Stimulated activated CD8-positive, alpha-beta memory T cell treated with anti-CD3 and anti-CD28 coated beads, Interleukin-7, amount 100 ng/mL, for 1 hour (primary cell): Measurements from ENCODE around the gene OR10G8.
"Not testable (repeated sequence)": the region's sequence is repeated elsewhere in the genome, so short reads cannot be mapped to it uniquely, and the experiment has no call there.

Source experiments
- DNase-seq, 2 donors: peaks; one replicate each; pipeline ENCODE4 v3.0.0-alpha.2; 2020; ENCODE audit warnings: low read depth in 2 of 2

Gene OR10G8

DNA sequence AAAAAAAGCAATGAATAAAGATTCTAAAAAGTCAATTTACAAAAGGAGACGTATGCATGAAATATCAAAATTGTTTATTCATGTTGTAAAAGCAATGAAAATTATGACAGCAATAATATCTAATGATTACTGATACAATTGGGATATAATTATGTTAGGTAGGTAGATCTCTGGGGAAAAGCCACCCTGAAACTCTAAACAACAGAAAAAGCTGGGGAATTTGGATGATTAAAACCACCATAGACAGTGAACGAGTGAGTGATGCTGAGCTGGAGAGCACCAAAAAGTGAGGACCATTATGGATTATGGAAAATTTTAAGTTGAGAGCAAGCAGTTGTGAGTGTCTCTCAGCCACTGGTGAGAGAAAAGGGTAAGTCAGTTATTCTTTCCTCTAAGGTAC lies at the start of gene OR10G8:
TSS of gene OR10G8 (plus strand) at position 301 of the 400 bp plus-strand sequence. CDS start 2,825 bp downstream, outside the sequence.
- no peak for DNase-seq

- DNase-seq: no peak
Observed at GRCh38 chr11:123977731-123978347, 48.8 kb upstream of the OR10G8 start, which contains the start of gene OR10S1. OR10S1 (minus strand) TSS chr11:123977781; CDS start chr11:123977664, 117 bp downstream.

DNA sequence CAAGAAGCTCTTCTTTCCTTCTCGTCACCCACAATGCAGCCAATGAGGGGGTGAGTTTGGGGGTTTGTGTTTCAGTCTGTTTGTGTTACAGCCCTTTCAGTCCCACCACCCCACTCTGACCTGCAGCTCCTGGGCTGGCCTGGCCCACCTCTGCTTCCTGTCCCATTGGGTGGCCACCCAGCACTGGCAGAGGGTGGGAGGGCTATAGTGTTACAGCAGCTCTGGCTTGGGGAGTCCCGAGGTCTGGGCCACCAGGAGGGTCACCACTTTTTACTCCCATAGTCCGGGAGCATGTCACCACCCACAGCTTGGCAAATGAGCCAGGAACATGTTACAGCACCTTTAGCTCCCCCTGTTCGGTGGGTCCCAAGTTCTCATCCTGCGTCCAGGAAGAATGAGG lies 47.3 kb upstream of the OR10G8 start:
- no peak for DNase-seq

DNA sequence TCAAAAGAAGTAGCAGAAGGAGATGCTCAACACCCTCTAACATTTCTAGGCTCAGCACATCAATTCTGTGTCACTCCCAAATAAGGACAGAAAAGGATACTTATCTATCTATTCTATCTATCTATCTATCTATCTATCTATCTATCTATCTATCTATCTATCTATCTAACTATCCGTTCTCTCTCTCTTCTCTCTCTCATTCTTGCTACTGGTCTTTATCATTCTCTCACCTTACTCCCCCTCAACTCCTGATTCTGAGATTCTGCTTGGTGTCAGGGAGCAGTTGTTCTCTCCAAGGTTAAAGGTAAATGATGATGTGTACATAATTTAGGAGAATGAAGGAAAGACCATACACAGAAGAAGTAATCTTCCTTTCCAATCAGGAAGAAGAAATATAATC lies 31.5 kb upstream of the OR10G8 start, which contains the start of gene OR10G6:
TSS of gene OR10G6 (minus strand) at position 43 of the 400 bp plus-strand sequence. CDS start at position 43, 0 bp downstream.
- no peak for DNase-seq

DNA sequence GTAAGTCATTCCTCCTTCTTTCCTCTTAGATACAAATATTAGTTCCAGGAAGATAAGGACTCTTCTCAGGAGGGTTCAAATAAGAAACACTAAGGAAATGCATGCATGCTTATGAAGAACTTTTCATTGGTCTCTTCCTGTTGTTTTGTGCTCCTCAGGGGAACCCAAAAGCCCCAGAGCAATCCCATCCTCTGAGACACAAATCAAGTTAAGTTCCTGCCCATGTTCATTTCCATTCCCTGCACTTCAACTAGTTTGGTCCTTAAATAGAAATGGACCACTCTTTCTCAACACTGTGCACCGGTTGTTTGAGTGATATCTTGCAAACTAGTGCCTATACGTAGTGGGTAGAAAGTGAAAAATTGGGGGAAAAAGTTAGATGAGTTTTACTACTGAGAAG lies 13.9 kb upstream of the OR10G8 start, which contains the start of gene OR10G4:
TSS of gene OR10G4 (plus strand) at position 301 of the 400 bp plus-strand sequence. CDS start 2,578 bp downstream, outside the sequence.
- no peak for DNase-seq

GRCh38 chr11:124015837-124016236 lies 10.8 kb upstream of the OR10G8 start:
- not testable (repeated sequence) for DNase-seq

GRCh38 chr11:124036666-124037065 lies 10.1 kb downstream of the OR10G8 start:
- DNase-seq: no peak

GRCh38 chr11:124039557-124039956 lies 13.0 kb downstream of the OR10G8 start:
- DNase-seq: no peak

DNA sequence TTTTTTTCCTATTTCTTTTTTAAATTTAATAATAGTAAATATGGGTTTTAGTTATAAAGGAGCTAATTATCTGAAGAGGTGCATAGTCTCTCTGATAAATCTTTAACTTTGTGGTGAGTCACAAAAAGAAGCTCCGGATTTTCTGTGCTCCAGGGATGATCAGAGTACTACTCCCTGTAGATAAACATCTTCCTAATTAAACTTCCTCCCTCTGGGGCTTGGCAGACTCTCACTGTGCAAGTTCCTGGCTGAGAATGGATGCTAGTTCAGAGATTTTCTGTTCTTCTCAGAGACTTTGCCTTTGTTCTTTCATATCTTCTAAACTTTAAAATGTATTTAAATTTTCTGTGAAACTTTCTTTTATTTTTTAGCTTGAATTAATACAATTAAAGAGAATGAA lies 14.7 kb downstream of the OR10G8 start, which contains the start of gene OR10G7:
TSS of gene OR10G7 (minus strand) at position 72 of the 400 bp plus-strand sequence. CDS start 2,324 bp downstream, outside the sequence.
- DNase-seq: no peak

- DNase-seq: no peak
Observed at GRCh38 chr11:124043420-124043819, 16.8 kb downstream of the OR10G8 start.

DNA sequence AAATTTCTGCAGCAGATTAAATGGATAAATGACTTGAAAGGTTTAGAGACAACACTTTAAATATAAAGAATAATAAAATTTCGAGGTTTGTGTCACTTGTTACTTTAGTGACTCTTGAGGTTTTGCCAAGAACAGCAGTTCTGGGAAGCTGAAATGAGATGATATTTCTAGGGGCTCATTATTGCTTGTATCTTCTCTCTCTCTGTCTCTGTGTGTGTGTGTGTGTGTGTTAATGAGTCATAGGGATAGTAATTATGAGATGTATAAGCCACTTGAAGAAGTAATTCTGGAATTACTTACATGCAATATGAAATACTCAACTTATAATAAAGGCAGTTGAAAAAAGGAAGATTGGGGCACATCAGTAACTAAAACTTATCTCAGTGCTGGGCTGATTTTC lies 24.1 kb downstream of the OR10G8 start:
- DNase-seq: no peak

- DNase-seq: no peak
Observed at GRCh38 chr11:124052966-124053365, 26.4 kb downstream of the OR10G8 start.

GRCh38 chr11:124068601-124069110 lies 42.1 kb downstream of the OR10G8 start:
- DNase-seq: no peak

DNA sequence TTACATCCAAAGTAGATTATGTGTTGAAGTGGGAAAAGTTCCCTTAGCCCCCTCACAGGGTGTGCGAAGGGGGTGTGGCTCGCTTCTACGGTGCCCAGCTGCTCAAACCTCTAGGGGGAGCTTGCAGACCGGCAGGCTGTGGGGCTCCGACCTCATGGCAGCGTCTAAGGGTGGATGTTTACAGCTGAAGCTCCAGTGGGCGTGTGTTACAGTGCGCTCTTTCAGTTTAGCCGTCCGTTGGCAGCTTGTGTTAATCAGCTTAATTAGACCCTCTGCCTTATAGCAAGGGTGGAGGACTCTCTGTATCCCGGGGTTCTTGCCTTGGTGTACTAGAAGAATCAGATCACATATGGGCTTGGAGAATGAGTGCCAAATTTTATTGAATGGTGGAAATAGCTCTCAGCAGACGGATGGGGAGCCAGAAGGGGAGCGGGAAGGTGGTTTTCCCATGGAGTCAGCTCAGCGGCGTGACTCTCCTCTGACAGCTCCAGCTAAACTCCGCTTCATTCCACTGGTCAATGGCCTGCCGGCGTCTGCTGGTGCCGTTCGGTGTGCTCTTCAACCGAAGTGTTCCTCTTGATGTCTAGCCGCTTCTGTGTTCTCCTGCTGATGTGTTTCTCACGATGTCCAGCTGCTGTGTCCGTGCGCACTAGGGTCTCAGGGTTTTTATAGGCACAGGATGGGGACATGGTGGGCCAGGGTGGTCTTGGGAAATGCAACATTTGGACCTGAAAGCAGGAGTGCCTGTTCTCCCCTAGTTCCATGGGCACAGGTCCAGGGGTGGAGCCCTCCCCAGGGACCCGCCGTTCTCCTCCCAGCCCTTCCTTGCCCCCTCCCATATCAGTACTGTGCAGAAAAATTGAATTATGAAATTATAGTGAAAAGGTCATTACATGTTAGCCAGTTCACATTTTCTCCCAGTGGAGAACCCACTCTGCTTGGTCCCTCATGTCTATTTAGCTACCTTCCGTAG lies 43.1 kb downstream of the OR10G8 start:
- no peak for DNase-seq

DNA sequence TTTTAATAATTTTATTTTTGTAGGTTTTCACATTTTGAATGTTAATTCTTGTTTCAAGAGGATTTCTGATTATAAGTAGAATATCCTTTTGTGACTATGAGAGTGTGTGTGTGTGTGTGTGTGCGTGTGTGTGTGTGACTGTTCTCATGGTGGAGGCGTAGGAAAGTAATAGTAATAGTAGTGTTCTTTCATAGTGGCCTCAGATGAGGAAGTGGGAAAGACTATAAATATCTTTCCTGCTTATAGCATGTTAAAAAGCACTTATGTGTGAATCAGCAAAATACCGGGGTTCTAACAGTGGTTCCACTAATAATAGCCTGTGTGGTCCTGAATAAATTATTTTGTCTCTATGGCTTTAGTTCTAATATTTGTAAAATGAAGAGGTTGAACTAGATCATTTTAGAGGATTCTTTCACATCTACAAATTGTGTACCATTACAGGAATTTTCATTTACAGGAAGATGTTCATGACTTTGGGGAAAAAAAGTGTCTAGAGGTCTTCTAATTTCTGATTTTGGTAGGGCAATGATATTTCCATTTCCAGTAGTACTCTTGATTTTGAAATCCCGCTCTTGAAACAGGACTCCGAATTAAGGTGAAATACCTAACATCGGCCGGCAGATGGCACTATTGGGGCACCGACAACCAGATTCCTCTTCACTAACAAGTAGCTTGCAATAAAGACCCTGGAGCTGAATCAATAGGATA lies 44.5 kb downstream of the OR10G8 start:
- DNase-seq: peak in 1 of 2 donors; percentile 41

DNA sequence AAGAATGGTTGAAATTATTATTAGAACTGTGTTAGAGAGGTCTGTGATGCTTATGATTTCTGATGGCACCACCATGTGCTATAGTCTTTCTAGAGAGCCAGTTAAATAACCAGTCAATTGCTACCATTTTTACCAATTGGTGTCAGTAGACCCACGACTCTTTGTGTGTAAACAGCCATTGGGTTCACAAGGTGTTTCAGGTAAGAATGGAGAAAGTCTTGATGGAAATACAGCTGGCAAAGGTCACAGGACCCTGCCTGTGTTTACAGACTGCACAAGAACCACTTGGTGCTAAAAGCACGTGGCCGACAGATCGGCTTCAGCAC lies 45.0 kb downstream of the OR10G8 start:
- DNase-seq: no peak

- no peak for DNase-seq
Observed at GRCh38 chr11:124072147-124072546, 45.5 kb downstream of the OR10G8 start.

DNA sequence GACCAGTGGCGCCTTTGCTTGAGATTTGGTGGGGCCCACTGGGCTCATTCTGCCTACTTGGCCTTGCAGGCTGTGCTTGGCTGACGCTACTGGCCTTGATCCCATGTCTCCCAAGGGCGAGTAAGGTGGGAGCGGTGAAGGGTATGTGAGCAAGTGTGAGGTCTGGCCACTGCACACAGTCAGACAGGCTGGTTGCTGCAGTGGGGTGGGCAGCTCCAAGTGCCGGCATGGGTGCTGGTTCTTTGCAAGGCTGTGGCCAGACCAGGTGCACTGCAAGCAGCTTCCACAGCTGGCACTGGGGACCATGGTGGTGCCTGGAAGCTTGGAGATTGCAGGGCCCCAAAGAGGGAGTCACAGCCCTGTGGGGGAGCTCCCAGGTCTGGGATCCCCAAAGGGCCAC lies 48.0 kb downstream of the OR10G8 start:
- no peak for DNase-seq

- no peak for DNase-seq
Observed at GRCh38 chr11:124075492-124075840, 48.9 kb downstream of the OR10G8 start.

DNA sequence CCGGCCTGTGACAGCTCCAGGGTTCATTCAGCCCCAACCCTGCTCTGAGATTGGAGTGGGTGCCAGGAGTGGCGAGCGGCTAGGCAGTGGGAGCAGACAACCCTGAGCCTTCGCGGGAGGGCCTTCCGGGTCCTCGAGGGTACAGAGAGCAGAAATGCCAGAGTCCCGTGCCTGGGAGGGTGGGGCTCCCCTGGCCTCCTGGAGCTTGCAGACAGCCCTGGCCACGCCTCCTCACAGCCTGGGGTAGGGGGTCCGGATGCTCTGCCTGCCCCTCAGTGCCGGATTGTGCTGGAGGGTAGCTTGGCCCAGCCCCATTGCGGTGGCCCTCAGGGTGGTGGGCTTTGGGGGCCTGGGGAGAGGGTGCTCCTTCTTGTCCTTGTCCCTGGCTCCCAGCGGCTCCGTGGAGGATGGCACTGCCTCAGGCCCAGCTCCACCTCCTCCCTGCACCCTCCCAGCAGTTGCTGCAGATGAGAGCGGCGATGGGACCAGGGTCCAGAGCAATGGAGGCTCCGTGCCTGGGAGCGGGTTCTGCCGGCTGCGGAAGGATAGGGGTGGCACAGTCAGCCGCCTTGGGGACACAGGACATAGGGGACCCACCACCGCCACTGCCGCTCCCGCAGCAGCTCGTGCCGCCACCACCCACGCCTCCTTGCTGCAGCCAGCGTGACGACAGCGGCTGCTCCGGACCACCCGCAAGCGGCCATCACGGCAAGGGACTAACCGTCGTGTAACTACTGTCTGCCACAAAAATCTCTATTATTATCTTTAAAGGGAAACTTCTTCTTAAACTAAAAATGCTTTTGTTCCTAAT lies 49.4 kb downstream of the OR10G8 start:
- DNase-seq: no peak

- DNase-seq: no peak
Observed at GRCh38 chr11:124077266-124077665, 50.7 kb downstream of the OR10G8 start.
